ENCODE results near the gene CCDC149. TPM values are rescaled to one million over a fixed set of nuclear protein-coding genes. Genes with fewer than 3 reads are reported as not detected.
"Not testable (repeated sequence)": the region's sequence is repeated elsewhere in the genome, so short reads cannot be mapped to it uniquely, and the experiment has no call there.

CCDC149 gene
- total RNA-seq, 2 donors from 2014 or later: 14.9 to 19.5 TPM

DNA sequence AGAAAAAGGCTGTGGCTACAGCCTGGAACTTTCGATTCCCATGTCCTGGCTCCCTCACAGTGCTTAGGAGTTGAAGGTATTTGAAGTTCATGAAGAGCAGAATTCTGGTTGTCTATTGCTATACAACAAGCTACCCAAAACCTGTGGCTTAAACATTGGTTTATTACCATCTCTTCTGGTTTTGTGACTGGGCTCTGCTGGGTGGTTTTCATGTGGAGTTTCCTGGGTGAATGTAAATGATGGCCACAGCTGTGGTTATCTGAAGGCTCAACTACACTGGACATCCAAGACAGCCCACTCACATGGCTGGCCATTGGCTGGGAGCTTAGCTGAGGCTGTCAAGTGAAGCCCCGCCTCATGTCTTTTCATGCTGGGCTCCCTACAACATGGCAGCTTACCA lies 7.2 kb upstream of the CCDC149 start:
- DNase-seq (no peak), ATAC-seq (no peak)
- intact Hi-C loops (cut with DNase I): no loop called here

DNA sequence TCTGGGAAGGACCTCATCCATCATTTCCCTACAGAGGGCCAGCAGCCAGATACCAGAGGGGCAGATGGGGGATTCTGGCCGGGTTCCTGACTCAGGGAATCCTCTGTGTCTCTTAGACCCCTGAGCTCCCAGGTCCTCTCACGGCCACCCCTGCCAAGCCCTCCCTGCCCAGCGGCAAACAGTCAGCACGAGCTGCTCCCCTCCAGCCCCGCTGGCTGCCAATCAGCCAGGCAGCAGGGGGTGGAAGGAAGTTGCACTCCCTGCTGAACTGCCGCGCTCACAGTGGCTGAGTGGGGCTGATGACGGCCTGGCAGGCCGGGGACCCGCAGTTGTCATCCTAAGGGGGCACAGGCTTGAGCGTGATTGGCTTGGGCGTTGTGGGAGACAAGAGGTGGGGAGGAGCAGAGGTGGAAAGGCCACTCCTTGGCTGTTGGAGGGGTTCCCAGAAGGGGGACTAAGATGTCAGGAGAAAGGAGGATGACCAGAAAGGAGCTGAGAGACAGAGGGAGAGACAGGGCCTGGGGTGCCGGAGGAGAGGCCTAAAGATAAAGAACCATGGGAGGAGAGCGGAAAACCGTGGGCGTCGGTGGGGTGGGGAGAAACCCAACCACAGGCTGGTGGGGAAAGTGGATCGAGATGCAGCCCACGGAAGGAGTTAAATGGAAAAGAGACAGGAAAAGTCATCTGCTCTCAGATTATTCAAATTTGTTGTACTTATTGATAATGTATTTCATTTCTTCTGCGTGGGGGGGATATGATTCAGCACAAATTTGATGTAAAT lies 4.4 kb upstream of the CCDC149 start:
- ATAC-seq: no peak
- intact Hi-C loops (cut with DNase I): no loop called here

DNA sequence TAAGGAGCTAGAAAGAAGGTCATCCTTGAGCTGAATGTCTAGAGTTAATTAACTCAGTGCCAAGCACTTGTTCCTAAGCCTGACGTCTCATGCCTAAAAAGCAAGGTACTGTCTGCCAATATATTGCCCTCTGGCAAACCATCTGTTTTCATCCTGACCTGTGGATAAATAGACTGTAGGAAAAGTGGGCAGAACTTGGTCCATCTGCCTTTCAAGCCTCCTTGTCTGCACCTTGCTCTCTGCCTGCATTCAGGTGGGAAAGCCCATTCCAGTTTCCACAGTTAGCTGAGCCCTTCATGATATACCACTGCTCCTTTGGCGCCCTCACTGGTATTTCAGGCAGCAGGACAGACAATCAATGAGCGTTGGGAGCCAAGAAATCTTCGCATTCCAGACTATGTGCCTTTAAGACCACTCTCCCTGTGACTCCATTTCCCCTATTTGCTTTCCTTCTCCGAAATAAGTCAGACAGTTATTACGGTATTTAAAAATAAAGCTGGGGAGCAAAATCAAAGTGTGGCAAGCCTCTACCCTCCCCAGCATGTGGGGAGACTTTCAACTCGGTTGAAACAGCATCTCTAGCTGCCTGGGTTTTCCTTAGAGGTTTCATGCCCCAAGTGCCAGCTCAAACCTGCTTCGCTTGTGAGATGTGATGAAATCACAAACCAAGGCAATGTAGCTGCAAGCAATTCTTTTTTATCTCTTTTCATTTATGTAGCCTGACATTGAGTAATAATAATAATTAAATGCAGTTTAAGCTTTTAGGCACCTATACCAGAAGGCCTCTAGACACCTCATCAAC lies 2.5 kb upstream of the CCDC149 start:
- no peak for DNase-seq
- no peak for ATAC-seq
- intact Hi-C loops (cut with DNase I): no loop called here

More for the DNA sequence above, 4.4 kb upstream of the CCDC149 start:
- DNase-seq: no peak

DNA sequence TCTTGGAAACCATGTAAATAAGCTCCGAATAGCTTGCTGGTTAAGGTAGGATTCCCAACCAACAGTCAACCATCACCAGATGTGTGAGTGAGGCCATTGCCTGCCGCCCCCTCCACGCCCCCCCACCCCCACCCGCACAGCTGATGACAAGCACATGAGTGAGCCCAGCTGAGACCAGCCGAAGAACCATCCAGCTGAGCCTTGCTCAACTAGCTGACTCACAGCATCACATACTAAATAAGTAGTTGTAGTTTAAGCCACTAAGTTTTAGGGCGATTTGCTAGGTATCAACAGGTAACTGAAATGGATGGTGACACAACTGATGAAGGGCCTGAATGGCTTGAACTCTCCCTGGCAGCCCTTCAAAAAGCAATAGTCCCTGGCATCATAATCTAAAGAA lies 1.6 kb upstream of the CCDC149 start:
- ATAC-seq (no peak), DNase-seq (no peak)
- intact Hi-C loops (cut with DNase I): no loop called here

DNA sequence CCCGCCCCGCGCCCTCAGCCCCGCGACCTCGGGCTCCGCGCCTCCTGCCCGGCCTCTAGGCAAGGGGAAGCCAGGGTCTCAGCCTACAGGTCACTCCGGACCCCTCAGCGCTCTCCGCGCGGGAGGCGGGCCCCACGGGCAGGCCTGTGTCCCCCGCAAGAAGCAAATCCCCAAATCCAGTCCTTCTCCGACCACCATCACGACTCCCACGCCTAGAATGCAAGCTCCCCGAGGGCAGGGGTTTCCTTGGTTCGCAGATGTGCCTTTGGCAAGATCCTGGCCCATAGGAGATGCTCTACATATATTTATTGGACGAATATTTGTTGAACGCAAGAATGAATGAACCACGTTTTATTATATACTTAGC lies 260 bp upstream of the CCDC149 start:
- intact Hi-C loops (cut with DNase I): no loop called here
- no peak for ATAC-seq
- no peak for DNase-seq

DNA sequence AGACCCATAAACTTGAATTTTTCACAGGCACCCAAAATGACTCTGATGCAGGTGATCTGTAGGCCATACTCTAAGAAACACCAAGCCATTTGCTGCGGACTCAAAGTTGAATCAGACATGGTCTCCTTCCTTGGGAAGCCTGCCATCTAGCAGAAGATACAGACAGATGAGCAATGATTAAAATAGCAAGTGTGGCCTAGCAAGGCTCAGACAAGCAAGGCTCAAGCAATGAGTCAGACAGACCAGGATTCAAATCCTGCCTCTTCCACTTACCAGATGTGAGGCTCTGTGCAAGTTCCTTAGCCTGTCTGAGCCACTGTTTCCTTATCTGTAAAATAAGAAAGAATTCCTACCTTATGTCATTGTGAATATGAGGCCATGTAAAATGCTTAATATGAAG lies 2.3 kb downstream of the CCDC149 start:
- DNase-seq (no peak), ATAC-seq (no peak)
- intact Hi-C loops (cut with DNase I): no loop called here

DNA sequence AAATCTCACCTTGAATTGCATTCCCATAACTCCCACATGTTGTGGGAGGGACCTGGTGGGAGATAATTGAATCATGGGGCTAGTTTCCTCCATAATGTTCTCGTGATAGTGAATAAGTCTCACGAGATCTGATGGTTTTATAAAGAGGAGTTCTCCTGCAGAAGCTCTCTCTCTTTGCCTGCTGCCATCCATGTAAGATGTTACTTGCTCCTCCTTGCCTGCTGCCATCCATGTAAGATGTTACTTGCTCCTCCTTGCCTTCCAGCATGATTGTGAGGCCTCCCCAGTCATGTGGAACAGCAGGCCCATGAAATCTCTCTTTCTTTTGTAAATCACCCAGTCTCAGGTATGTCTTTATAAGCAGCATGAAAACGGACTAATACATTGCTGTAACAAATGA lies 3.2 kb downstream of the CCDC149 start:
- intact Hi-C loops (cut with DNase I); ATAC-seq; DNase-seq: not testable (repeated sequence)

DNA sequence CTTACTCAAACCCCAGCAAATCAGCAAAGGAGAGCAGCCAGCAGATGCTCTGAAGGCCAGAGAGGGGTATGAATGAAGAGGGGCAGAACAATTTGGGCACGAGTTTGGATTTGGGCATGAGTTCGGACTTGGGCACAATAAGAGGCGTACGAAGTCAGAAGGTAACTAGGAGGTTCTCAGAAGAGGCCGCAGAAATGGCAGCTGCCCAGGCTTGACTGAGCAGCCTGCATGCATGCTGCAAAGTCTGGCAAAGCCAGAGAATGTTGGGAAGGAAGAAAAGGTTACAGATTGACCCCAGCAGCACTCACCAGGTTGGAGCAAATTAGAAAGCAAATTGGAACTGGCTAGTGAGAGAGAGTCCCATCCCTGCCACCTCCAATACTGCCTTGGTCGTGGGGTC lies 15.2 kb downstream of the CCDC149 start:
- intact Hi-C loops (cut with DNase I): no loop called here
- ATAC-seq (no peak), DNase-seq (no peak)

DNA sequence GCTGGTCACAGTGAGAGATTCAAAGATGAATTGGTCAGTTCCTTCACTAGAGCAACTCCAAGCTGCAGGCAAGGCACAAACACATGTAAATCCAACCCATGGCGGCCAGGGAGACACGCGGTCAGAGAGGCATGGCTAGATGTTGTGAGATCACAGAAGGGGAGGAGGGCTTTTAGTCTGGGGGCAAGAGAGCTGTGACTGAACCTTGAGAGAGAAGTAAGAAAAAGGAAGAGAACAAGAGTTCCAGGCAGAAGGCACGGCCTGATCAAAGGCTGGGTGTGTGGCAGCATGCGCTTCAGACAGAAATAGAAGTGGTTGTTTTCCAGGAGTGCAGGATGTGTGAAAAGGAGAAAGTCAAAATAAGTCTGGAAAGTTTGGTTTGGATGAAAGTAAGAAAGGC lies 15.9 kb downstream of the CCDC149 start:
- DNase-seq (no peak), ATAC-seq (no peak)
- intact Hi-C loops (cut with DNase I): no loop called here

DNA sequence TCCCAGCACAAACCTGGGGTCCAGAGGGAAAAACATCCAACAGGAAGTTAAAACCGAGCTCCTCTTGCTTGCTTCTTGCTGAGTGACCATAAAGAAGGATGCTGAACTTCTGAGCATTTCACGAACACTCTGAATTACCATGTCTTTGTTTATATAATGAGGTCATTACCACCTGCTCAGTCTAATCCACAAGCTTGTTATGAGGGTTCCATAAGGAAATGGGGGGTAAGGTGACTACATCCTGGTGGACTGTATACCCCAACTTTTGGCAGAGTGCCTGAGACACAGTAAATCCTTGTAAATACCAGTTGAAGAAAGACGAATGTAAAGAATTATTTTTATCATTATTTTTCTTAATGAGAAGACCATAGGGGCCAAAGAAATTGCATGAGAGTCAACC lies 16.8 kb downstream of the CCDC149 start:
- DNase-seq: no peak
- intact Hi-C loops (cut with DNase I): no loop called here
- no peak for ATAC-seq

DNA sequence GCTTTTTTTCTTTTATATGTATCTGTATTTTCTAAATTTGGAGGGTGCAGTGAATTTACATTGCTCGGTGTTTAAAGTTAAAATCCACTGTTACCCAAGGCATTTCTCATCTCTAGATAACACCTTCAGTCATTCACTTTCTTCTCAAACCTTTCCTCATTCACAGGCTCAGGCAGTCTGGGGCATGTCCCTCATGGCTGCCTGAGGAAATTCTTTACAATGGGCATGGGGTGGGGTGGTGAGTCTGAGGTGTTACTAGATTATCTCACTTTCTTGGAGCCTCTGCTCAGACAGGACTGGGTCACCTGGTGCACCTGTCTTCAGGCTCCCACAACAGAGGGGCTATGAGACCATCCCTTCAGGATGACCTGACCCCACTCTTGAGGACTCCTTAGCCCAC lies 17.4 kb downstream of the CCDC149 start:
- intact Hi-C loops (cut with DNase I): no loop called here
- no peak for ATAC-seq
- DNase-seq: no peak

DNA sequence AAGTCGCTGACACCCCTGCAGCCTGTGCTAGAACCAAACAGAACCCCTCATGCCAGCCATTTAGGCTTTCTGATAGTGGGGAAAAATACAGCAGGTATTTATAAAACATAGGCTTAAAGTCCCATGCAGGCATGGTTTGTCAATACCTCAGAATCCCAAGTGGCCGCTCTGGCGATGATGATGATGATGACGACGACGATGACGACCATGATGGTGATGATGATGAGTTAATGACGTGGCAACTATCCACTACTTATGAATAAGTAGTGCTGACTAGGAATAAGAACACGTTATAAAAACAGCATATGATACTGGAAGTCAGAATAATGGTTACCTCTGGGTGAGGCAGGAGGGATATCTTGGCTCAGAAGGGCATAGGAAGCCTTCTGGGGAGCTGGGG lies 18.0 kb downstream of the CCDC149 start:
- intact Hi-C loops (cut with DNase I): no loop called here
- no peak for DNase-seq
- no peak for ATAC-seq

DNA sequence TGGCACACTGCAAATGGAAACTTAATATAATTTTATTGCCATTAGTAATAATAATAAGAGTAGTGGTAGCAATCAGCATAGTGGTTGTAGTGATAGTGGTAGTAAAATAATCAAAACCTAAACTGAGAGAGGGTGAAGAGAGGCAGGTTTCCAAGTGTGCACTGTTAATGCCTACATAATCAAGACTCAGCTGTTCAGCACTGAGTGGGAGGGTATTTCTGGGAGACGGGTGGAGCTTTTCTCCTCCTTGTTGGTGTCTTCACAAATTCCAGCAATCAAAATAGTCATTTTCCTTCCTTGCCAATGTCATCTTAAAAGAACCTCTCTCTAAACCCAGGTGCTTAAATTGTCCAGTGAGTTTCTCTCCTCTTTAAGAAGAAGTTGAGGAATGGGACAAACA lies 18.6 kb downstream of the CCDC149 start:
- intact Hi-C loops (cut with DNase I): no loop called here
- no peak for ATAC-seq
- DNase-seq: no peak

DNA sequence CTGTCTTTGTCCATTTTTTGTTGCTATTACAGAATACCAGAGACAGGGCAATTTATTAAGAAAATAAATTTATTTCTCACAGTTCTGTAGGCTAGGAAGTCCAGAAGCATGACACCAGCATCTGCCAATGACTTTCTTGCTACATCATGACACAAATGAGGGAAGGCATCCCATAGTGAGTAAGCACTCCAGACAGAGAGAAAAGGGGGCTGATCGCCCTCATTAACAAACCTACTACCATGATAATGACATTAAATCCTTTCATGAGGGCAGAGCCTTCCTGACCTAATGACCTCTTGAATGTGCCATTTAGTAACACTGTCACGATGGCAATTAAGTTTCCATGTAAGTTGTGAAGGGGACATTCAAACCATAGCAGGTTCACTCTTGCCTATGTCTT lies 20.1 kb downstream of the CCDC149 start:
- no peak for ATAC-seq
- no peak for DNase-seq
- intact Hi-C loops (cut with DNase I): no loop called here

DNA sequence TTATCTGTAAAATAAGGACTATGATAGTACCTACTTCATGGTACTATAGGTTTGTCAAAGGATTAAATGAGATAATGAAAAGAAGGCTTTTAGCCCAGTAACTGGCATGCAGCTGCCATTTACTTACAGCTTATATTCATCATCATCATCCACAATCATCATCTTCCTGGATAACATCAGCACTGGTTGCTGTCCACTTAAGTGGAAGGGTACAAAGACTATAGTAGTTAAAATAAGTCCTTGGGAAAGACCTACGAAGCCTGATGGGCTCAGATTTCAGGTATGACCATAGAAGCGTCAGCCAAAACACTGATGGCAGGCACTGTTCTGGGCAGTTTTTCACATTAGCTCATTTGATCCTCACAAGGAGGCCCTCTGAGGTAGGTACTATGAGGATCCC lies 20.6 kb downstream of the CCDC149 start:
- ATAC-seq (no peak), DNase-seq (no peak)
- intact Hi-C loops (cut with DNase I): no loop called here

DNA sequence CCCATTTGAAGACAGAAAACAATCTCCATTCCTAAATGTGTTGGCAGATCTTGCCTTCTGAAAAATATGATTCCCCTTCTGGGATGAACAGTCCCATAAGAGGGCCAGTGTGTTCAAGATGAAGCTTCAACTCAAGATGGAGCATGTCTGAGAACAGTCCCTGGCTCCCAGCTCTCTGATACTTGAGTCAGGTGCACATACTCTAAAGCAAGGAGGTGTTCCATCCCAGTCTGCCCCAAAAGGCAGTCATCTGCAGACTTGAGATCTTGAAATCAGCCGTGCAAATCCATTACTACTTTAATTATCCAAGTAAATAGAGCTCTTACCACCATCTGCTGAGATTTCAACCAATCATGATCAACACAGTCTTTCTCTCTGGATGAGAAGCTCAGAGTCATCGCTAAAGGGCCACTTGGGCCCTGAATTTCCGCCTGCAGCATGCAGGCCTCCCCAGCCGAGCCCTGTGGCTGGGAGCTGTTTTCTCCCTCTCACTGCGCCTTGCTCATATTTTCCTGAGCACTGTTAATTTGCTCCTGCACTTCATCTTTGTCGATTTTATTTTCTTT lies 22.2 kb downstream of the CCDC149 start:
- intact Hi-C loops (cut with DNase I): no loop called here
- ATAC-seq: no peak

DNA sequence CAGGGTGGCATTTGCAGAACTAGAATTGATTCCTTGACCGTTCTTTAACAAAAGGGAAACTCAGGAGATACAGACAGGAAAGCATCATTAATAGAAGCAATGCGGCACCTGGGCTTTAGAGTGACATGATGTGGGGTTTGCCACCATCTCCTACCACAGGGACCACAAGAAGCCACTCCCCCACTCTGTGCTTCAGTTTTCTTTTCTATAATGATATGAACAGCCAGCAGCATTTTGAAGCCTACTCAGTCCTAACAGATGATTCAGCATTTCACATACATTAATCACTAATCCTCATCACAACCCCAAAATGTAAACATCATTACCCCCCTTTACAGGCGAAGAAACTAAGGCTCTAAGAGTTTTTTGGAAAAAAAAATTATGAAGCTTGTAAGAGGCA lies 22.9 kb downstream of the CCDC149 start:
- ATAC-seq (no peak), DNase-seq (no peak)
- intact Hi-C loops (cut with DNase I): no loop called here

More for the DNA sequence above, 22.2 kb downstream of the CCDC149 start:
- no peak for DNase-seq

DNA sequence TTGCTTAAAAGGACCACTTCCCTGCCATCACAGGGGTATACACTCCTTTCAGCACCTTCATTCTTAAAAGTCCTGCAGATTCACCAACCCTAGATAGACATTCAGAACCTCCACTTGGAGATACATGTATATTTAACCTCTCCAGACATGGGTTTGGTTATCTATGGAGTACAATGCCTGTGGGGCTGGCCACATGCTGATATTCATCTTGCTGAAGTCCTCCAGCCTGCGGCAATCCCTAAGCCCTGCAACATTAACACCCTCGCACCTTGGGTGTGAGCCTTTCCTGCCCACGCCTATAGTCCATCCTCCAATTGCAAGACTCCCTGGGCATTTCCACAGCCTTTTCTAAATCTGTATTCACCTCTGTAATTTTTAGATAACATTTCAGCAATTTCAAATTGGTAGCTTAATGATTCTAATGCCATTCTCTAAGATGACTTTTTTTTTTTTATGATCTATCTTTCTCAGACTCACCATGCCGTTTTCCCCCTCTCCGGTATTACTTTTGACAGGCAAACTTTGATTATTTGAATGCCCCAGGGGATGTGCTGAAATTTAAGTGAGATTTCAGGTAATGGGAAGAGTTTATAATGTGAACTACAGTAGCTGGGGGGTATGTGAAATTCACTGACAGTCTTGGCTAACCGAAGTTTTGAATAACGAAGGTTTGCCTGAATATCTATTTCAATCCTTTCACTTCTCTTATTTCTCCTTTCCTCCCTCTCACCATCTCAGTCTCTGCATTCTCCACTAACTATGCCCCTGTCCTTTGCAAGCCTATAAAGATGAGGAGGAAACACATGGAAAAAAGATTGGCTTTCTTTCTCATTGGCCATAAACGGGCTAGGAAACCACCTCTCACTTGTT lies 24.1 kb downstream of the CCDC149 start:
- ATAC-seq: no peak
- intact Hi-C loops (cut with DNase I): no loop called here

DNA sequence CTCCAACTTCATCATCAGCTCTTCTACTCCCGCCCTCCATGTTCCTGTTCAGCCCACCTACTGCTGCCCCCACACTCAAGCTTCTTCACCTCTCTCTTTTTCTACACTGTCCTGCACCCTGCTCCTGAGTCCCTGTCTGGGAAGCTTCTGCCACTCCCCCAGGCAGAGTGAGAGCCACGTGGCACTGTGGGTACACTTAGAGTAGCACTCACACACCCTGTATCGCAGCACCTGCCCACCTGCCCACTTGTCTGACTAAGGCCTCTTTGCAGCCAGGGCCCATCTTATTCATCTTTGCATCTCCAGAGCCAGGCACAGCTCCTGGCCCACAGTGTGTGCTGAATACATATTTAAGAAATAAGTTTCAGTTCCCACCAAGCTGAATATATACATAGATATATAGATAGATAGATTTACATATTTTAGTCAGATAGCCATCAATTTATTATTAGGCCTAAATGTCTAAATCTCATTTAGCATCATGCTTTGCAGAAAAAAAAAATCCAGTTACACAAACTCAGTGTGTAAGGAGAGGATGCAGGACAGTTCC lies 24.9 kb downstream of the CCDC149 start:
- DNase-seq (no peak), ATAC-seq (no peak)
- intact Hi-C loops (cut with DNase I): no loop called here

More for the DNA sequence above, 24.1 kb downstream of the CCDC149 start:
- no peak for DNase-seq
